Testis (tissue), 3 donors: ENCODE measurements around the gene CACNB4. TPM values are rescaled to one million over a fixed set of nuclear protein-coding genes. Genes with fewer than 3 reads are reported as not detected.
"Not testable (repeated sequence)": the region's sequence is repeated elsewhere in the genome, so short reads cannot be mapped to it uniquely, and the experiment has no call there.

Source experiments
- DNase-seq: peaks from one replicate; pipeline ENCODE4 v3.0.0-alpha.2; 2019
- H3K27ac ChIP-seq, 2 donors: fragments of 200-600 bp; sonication (generic); one replicate each; pipeline ENCODE4 v1.5.1; 2019
- H3K27me3 ChIP-seq: fragments of 200-600 bp; sonication (generic); one replicate; pipeline ENCODE4 v1.5.1; 2019
- H3K36me3 ChIP-seq: fragments of 200-600 bp; sonication (generic); one replicate; pipeline ENCODE4 v1.5.1; 2017; ENCODE audit warnings: low read depth; ENCODE audit errors: missing control alignments
- H3K4me1 ChIP-seq: fragments of 200-600 bp; sonication (generic); one replicate; pipeline ENCODE4 v1.5.1; 2019
- H3K4me3 ChIP-seq, 2 donors: fragments of 200-600 bp; sonication (generic); one replicate each; pipeline ENCODE4 v1.5.1; 2017 to 2019
- H3K9me3 ChIP-seq: fragments of 200-600 bp; sonication (generic); one replicate; pipeline ENCODE4 v1.5.1; 2017
- POLR2A ChIP-seq: fragments of 450-650 bp; IDR thresholded peaks from one replicate; pipeline ENCODE4 v1.6.1; 2017; ENCODE audit warnings: antibody characterized with exemption, mild to moderate bottlenecking, moderate library complexity
- WGBS, 2 donors: methylation state at CpG; one replicate each; pipeline ENCODE4 v1.1.5; 2018; 5-methylcytosine and 5-hydroxymethylcytosine counted together
- intact Hi-C: fragments of 100-400 bp; cut with DNase I; formaldehyde crosslinking; loops from one replicate; pipeline ENCODE4 v1.15.1; 2023; ENCODE audit warnings: low total_unique reads
- polyA plus RNA-seq: library from polyadenylated mRNA; stranded (reverse); fragments of 350-450 nt; fragmentation: Illumina TruSeq; extraction: RNeasy Lipid Tissue Mini Kit (QIAGEN cat#74804); gene quantifications from one replicate; pipeline ENCODE4 v1.2.3, GENCODE V29; 2014; ENCODE audit warnings: low read depth, low replicate concordance; ENCODE audit not compliant: insufficient read depth
- total RNA-seq, 2 donors: library from RNA; depleted of rRNA; stranded (reverse); fragments of >200 nt; gene quantifications; one replicate each; pipeline ENCODE4 v1.2.3, GENCODE V29; 2016
- TF ChIP-seq, protein P1 (sequence below), 3 experiments: fragments of 450-650 bp in 2 of 3; fragments of 200-600 bp in 1 of 3; sonication (generic) in 1 of 3; IDR thresholded peaks; one replicate each; pipeline ENCODE4 v1.5.1; 2016 to 2019; ENCODE audit warnings: antibody characterized with exemption in 3 of 3, mild to moderate bottlenecking in 2 of 3, moderate library complexity in 1 of 3

Gene CACNB4
- total and polyA plus RNA-seq, 3 donors from 2014 or later, result 7.8 to 83.8 (median 82.2) TPM

DNA sequence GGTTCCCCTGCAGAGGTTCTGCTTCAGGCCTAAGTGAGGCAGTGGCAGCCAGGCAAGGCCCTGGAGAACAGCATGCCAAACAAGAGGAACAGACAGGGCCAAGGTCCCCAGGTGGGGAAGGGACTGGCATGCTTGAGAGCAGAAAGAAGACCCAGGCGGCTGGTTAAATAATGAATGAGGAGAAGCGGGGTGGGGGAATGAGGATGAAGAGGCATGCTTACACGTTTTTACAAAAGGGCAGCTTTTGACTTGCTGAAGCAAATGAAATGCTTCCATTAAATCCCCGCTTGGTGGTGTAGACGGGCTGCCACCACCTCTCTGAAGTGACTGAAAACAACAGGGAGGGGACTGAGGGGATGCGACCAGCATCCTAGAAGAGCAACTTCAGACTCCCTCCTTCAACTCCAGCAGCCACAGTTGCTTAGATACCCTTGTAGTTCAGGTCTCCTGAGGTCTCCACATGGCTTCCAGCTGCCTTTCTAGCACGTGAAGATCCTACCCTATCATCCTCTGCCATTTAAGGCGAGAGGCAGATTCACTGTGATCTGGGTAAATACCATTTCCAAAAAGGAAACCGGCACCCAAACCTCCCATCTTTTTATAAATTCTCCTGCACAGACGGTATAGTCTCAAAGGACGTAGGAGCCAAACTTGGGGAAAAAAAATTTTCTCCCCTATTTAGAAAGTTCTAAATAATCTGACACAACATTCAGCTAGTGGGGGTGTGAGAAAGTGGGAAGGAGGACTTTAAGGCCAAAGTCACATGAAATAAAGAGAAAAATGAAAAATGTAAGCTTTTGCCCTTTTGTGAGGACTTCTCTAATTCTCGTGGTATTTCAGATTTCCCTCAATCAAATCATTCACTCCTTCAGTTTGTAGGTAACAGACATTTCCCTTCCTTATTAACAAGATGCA, 65.6 kb downstream of the CACNB4 start:
- H3K9me3 ChIP-seq, result no peaks in the 10 kb centered on the region
- H3K27ac ChIP-seq, result no peak overlapping the region
- intact Hi-C loops, result loop anchor here (10.0 kb wide), 1 partner anchor 132 kb away; no protein-coding TSS in a partner anchor
- WGBS, 2 donors, result 83 to 87% methylated on average over 12 of the region's 12 CpGs
- H3K4me1 ChIP-seq, result peaks cover 13% of the 10 kb centered on the region
- TF ChIP-seq, protein P1, sequence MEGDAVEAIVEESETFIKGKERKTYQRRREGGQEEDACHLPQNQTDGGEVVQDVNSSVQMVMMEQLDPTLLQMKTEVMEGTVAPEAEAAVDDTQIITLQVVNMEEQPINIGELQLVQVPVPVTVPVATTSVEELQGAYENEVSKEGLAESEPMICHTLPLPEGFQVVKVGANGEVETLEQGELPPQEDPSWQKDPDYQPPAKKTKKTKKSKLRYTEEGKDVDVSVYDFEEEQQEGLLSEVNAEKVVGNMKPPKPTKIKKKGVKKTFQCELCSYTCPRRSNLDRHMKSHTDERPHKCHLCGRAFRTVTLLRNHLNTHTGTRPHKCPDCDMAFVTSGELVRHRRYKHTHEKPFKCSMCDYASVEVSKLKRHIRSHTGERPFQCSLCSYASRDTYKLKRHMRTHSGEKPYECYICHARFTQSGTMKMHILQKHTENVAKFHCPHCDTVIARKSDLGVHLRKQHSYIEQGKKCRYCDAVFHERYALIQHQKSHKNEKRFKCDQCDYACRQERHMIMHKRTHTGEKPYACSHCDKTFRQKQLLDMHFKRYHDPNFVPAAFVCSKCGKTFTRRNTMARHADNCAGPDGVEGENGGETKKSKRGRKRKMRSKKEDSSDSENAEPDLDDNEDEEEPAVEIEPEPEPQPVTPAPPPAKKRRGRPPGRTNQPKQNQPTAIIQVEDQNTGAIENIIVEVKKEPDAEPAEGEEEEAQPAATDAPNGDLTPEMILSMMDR (IDR thresholded peaks at IDR 0.05), result no peak
- no peak for TF ChIP-seq POLR2A
- no peaks in the 10 kb centered on the region for H3K27me3 ChIP-seq
- no peak overlapping the region for H3K4me3 ChIP-seq
- DNase-seq, result no peak
- H3K36me3 ChIP-seq, result no peaks in the 10 kb centered on the region

DNA sequence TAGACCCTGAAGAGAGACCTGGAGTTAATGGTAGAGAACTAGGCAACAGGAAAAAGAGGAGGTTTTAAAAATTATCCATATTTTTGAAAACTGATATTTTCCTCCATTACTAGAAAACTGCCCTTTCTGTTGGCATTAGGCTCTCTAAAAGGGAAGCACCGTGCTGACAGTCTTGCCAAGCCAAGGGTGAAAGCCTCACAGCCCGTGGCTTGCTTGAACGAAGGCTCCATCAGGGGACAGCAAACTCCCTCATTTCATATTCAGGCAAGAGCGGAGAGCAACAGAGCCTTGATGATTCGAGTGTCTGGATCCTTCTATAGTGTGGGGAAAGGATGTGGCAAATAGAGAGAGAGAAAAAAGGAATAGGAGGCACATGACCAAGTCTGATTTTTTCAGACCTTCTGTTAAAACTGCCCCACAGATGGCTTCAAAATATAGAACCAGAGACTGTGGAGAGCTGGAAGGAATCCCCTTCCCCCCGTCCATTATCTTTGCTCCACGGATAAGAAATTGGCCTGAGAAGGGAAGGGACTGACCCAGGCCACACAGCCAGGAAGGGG, 67.0 kb downstream of the CACNB4 start:
- Histone ChIP-seq H3K36me3 (no peaks in the 10 kb centered on the region), H3K27ac (no peak overlapping the region), H3K27me3 (no peaks in the 10 kb centered on the region), H3K4me3 (no peak overlapping the region), H3K9me3 (no peaks in the 10 kb centered on the region), H3K4me1 (no peaks in the 10 kb centered on the region)
- TF ChIP-seq, protein P1 (IDR thresholded peaks at IDR 0.05), result no peak
- no peak for TF ChIP-seq POLR2A
- no peak for DNase-seq
- intact Hi-C loops, result loop anchor here (10.0 kb wide), 1 partner anchor 133 kb away; no protein-coding TSS in a partner anchor
- 57 to 70% methylated on average over 7 of the region's 7 CpGs for WGBS, 2 donors

DNA sequence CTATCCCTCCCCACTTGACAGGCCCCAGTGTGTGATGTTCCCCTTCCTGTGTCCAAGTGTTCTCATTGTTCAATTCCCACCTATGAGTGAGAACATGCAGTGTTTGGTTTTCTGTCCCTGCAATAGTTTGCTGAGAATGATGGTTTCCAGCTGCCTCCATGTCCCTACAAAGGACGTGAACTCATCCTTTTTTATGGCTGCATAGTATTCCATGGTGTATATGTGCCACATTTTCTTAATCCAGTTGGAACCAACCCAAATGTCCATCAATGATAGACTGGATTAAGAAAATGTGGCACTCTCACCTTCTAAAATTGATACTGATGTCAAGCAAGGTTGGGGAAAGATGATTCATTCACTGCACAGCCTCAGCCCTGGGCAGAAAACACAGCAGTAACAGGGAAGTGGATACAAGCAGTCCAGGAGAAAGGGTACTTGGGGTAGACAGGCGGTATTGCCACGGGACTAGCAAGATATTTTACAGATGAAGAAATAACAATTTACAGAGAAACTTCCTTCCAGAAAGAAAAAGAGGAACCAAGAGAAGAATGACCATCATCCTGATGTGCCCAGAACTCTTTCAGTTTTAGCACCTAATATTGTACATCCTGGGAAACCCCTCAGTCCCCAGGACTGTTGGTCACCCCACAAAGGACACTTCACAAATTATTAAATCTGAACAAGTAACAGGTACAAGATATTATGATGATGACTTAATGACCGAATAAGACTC, 68.1 kb downstream of the CACNB4 start:
- H3K4me3 ChIP-seq, H3K9me3 ChIP-seq, H3K27me3 ChIP-seq, H3K36me3 ChIP-seq, DNase-seq, H3K4me1 ChIP-seq, H3K27ac ChIP-seq: not testable (repeated sequence)
- intact Hi-C loops, result loop anchor here (10.0 kb wide), 1 partner anchor 134 kb away; no protein-coding TSS in a partner anchor
- 87 to 90% methylated on average over 4 of the region's 4 CpGs for WGBS, 2 donors

DNA sequence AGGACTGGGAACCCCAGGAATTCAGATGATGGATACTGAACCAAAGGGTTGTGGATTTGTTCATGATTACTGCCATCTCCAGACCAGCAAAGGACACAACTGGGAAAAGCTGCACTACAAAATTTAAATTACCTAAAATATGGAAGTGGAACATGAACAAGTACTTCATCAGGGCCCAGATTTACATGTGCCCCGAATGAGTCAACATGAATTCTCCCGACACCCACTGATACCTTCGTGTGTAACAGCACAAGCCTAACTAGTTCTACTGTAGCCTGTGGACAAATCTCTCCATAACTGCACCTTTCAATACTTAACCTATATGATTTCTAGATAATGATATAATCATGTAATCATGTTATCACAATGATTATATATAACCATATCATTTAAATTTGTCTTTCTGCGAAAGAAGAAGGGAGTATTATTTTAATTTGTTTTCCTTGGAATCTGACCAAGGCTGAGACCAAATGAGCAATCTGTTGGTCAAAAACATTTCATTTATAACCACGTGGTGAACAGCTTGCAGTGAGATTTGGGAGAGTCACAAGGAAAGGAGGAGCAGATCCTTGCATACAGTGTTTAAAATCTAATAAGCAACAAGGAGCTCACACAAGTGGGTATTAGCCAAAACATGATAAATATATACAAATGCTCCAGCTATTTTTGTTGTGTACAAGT, 70.5 kb downstream of the CACNB4 start:
- no peak for TF ChIP-seq POLR2A
- TF ChIP-seq, protein P1 (IDR thresholded peaks at IDR 0.05), result no peak
- no peak overlapping the region for H3K4me3 ChIP-seq
- 55 to 62% methylated on average over 5 of the region's 5 CpGs for WGBS, 2 donors
- H3K27me3 ChIP-seq, result no peaks in the 10 kb centered on the region
- H3K9me3 ChIP-seq, result no peaks in the 10 kb centered on the region
- no peak for DNase-seq
- intact Hi-C loops, result no loop called here
- H3K27ac ChIP-seq, result no peak overlapping the region
- H3K36me3 ChIP-seq, result no peaks in the 10 kb centered on the region
- H3K4me1 ChIP-seq, result no peaks in the 10 kb centered on the region
